Left lobe of liver (tissue), 2 donors: Measurements from ENCODE around the gene HOXB8. TPM values are rescaled to one million over a fixed set of nuclear protein-coding genes. Genes with fewer than 3 reads are reported as not detected.

Experiments used
- ATAC-seq: fragments of 200-7000 bp; cut with Tn5 transposase; one replicate; pipeline ENCODE4 v1.9.1; 2020; ENCODE audit warnings: mild to moderate bottlenecking, moderate library complexity
- DNase-seq: peaks from one replicate; pipeline ENCODE4 v3.0.0-alpha.2; 2020; ENCODE audit warnings: low spot score
- total RNA-seq: library from RNA; stranded (reverse); gene quantifications from one replicate; pipeline ENCODE4 v1.2.1, GENCODE V29; 2021
- donor health status: DM: no; HTN: no; CAD: no; lungs with moderate emphysema.
- donor health status: DM: no; HTN: yes; CAD: no.

HOXB8 gene
- total RNA-seq, 1 donor from 2014 or later = 0.15 TPM

- ATAC-seq = no peak
- no peak for DNase-seq
Measured at GRCh38 chr17:48569674-48570324, 45.3 kb downstream of the HOXB8 start.

DNA sequence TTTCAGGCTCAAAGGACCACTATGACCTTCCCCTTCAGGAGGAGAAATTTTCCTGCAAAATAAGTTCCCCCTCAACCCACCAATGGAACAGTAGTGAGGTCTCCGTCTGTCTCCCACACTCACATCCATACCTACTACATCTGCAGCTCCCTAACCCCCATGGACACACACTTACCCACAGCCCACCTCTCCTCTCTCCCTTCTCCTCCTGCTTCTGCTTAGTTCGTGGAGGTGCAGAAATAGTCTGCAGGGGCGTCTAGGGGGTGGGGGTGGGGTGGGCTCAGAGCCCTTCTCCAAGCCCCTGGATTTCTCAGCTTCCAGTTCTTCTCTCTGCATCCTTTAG lies 45.9 kb downstream of the HOXB8 start:
- DNase-seq = no peak
- no peak for ATAC-seq

- ATAC-seq = no peak
- DNase-seq = no peak
Measured at GRCh38 chr17:48568499-48569239, 46.4 kb downstream of the HOXB8 start.

DNA sequence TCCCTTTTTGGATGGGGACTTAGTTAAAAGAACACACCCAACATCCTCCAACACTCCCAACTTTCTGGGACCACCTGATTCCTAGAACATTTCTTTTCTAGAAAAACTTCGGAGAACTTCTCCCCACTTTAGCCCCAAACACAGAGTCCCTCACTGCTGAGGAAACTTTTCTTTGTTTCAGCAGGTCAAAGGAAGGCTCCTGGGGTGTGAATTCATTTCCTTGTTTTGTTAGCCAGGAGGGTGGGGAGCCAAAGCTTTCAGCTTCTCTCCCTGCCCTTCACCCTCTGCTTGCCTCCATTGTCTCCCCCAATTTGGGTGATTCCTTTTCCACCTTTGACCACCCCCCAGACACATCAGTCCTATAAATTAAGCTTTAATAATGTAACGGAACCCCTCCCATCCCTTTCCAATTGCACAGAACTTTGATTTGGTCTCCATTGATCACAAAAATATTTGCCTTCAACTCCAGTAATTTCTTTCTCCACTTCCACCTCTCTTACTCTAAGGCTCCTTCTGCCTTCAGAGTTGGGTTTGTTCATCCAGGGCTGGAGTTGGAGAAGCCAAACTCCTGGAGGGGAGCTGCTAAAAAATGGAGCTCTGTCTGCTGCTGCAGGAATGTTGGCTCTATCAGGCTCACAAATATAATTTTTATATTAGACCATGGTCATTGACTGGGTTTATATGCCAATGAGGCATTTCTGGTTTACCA lies 47.3 kb downstream of the HOXB8 start:
- ATAC-seq = no peak
- no peak for DNase-seq

GRCh38 chr17:48567209-48567608 lies 47.9 kb downstream of the HOXB8 start:
- ATAC-seq (no peak), DNase-seq (no peak)

DNA sequence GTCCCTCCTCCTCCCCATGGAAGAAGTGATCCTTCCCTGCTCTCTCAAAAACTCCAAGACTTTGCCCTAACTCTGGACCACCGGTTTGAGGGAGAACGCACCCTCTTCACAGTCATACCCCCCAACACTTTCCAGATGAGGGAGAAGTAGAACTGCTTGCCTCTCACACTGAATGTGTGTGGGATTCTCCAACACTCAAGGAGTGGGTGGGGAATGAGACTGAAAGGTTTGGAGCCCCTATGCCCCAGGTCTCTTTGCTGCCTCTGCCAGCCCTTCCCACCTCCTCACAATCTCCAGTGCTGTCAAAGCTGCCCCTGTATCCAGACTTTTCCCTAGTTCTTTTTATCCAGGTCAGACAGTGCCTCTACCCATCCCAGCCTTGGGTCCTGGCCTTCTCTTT lies 48.4 kb downstream of the HOXB8 start:
- ATAC-seq = no peak

GRCh38 chr17:48565925-48566710 lies 49.0 kb downstream of the HOXB8 start:
- no peak for DNase-seq
- no peak for ATAC-seq

More for the DNA sequence above, 48.4 kb downstream of the HOXB8 start:
- DNase-seq = no peak

- ATAC-seq (no peak), DNase-seq (no peak)
Measured at GRCh38 chr17:48565022-48565554, 50.0 kb downstream of the HOXB8 start.

DNA sequence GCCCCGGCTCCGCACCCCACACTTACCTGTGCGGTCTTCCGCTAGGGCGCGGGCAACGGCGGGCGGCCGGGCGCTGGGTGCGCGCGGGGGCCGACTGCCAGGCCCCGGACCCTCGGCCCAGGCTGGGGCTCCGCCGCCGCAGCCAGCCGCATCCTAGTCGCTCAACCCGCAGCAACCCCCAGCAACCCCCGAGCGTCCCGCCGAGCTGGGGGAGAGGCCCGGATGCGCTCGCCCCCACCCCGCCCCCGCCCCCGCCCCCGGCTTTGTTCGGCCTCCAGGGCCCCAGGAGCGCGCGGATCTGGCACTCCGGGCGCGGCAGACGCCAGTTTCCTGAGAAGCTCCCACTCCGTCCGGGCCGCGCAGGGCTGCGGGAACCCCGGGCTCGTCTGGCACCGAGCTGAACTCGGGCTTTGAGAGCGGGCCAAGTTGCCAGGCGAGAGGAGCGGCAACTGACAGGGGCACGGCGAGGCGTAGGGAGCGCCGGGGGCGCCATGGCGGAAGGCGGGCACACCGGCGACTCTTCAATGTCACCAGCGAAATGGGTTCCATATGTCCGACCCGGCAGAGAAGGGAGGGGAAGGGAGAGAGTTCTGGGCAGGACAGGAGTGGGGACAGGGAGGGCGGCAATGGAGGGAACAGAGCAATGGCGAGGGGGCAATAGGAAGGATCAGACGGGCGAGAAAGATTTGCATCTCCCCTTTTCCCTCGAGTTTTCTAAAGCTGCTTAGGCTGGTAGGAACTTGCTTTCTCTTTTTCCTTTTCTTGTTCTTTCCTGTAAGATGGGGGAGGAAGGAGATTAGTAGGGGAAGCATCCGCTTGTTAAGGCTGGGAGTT lies 50.7 kb downstream of the HOXB8 start:
- ATAC-seq (peak; percentile 41), DNase-seq (no peak)

- ATAC-seq (no peak), DNase-seq (no peak)
Measured at GRCh38 chr17:48563867-48564187, 51.3 kb downstream of the HOXB8 start.

- no peak for ATAC-seq
- no peak for DNase-seq
Measured at GRCh38 chr17:48563385-48563838, 51.7 kb downstream of the HOXB8 start.

- DNase-seq (no peak), ATAC-seq (no peak)
Measured at GRCh38 chr17:48562934-48563333, 52.2 kb downstream of the HOXB8 start.

Other genes starting within 250 kb of the HOXB8 start
- 20.9 TPM for gene SKAP1, start 185.1 kb downstream of the HOXB8 start, total RNA-seq
- gene HOXB1, start 84.3 kb downstream of the HOXB8 start, total RNA-seq = not detected
- 2.3 TPM for gene HOXB2, start 70.2 kb downstream of the HOXB8 start, total RNA-seq
- gene HOXB4, start 36.9 kb downstream of the HOXB8 start, total RNA-seq = 1.1 TPM
- 1.9 TPM for gene HOXB3, start 25.1 kb downstream of the HOXB8 start, total RNA-seq
- 0.55 TPM for gene HOXB5, start 21.5 kb downstream of the HOXB8 start, total RNA-seq
- 0.83 TPM for gene HOXB6, start 10.3 kb downstream of the HOXB8 start, total RNA-seq
- 0.50 TPM for gene HOXB7, start 4.3 kb downstream of the HOXB8 start, total RNA-seq
- 0.13 TPM for gene HOXB9, start 11.1 kb upstream of the HOXB8 start, total RNA-seq
- not detected for gene PRAC1, start 107.2 kb upstream of the HOXB8 start, total RNA-seq
- gene PRAC2, start 107.9 kb upstream of the HOXB8 start, total RNA-seq = not detected
- 0.08 TPM for gene HOXB13, start 113.5 kb upstream of the HOXB8 start, total RNA-seq
- gene TTLL6, start 201.9 kb upstream of the HOXB8 start, total RNA-seq = not detected
- 66.8 TPM for gene CALCOCO2, start 215.7 kb upstream of the HOXB8 start, total RNA-seq